Endothelial cell of umbilical vein (primary cell): ENCODE results near the gene ZNF808. TPM values are rescaled to one million over a fixed set of nuclear protein-coding genes. Genes with fewer than 3 reads are reported as not detected.
"Not testable (repeated sequence)": the region's sequence is repeated elsewhere in the genome, so short reads cannot be mapped to it uniquely, and the experiment has no call there.

Source experiments
- BruUV-seq: library from RNA; stranded (reverse); fragments of 400-500 nt; replicated peaks from 2 replicates; lab custom pipeline; 2021; lab: Mats Ljungman, UMichigan
- CTCF ChIA-PET: fragments of 300-600, 350-600 bp; sonication (Branson Sonifier 250); formaldehyde crosslinking; loops from one replicate; lab custom pipeline; 2021; ENCODE audit warnings: antibody characterized with exemption, inconsistent platforms; lab: Charles Lee
- POLR2A ChIA-PET: fragments of 300-600, 350-600 bp; sonication (Branson Sonifier 250); formaldehyde crosslinking; loops from one replicate; lab custom pipeline; 2021; ENCODE audit warnings: antibody characterized with exemption, inconsistent platforms; lab: Charles Lee
- DNase-seq: peaks from one replicate; pipeline ENCODE4 v3.0.0-alpha.2; 2011; ENCODE audit warnings: low read depth, low spot score
- FAIRE-seq: peaks from 2 replicates; lab custom pipeline; 2011; peaks lifted over from hg19 to GRCh38; lab: Jason Lieb, UNC
- H2AFZ ChIP-seq: 2 replicates; pipeline ENCODE4 v1.6.0; 2012; ENCODE audit warnings: low read depth, low read length, control low read depth, inconsistent platforms
- H3K27ac ChIP-seq: 2 replicates; pipeline ENCODE4 v1.5.1; 2011; ENCODE audit warnings: low read depth, mild to moderate bottlenecking, control low read depth, low read length, moderate library complexity; ENCODE audit not compliant: insufficient read depth
- H3K27me3 ChIP-seq, 2 experiments: 2 replicates each; pipeline versions ENCODE4 v1.6.0 to v1.6.1; 2011; ENCODE audit warnings: low read length in 2 of 2, mixed read lengths in 1 of 2; ENCODE audit not compliant: control insufficient read depth in 2 of 2, insufficient read depth in 2 of 2
- H3K36me3 ChIP-seq, 2 experiments: 2 replicates in 1 of 2; 3 replicates in 1 of 2; pipeline ENCODE4 v1.5.1; 2011; ENCODE audit warnings: low read length in 2 of 2, mild to moderate bottlenecking in 1 of 2, moderate library complexity in 1 of 2; ENCODE audit not compliant: control insufficient read depth in 2 of 2, insufficient read depth in 2 of 2; ENCODE audit errors: extremely low read depth in 1 of 2
- H3K4me1 ChIP-seq: 3 replicates; pipeline ENCODE4 v1.5.1; 2011; ENCODE audit warnings: mild to moderate bottlenecking, low read length; ENCODE audit not compliant: control insufficient read depth, insufficient read depth; ENCODE audit errors: extremely low read depth
- H3K4me2 ChIP-seq: 2 replicates; pipeline ENCODE4 v1.6.1; 2011; ENCODE audit warnings: low read length, control low read depth, mixed read lengths; ENCODE audit not compliant: insufficient read depth
- H3K4me3 ChIP-seq, 3 experiments: fragments of 200-600 bp in 1 of 3; sonication (generic), shearing (Covaris generic) in 1 of 3; replicated peaks in 1 of 3; 2 replicates each; pipeline ENCODE4 v1.5.1; 2011 to 2016; ENCODE audit warnings: control low read depth in 3 of 3, low read length in 3 of 3, mild to moderate bottlenecking in 2 of 3, inconsistent platforms in 1 of 3, low read depth in 1 of 3, moderate library complexity in 1 of 3; ENCODE audit not compliant: insufficient read depth in 1 of 3
- H3K79me2 ChIP-seq: 2 replicates; pipeline ENCODE4 v1.6.0; 2012; ENCODE audit warnings: low read length, inconsistent platforms; ENCODE audit not compliant: control insufficient read depth, insufficient read depth
- H3K9ac ChIP-seq: replicated peaks from 2 replicates; pipeline ENCODE3; 2011; ENCODE audit warnings: low read length, control low read depth; ENCODE audit not compliant: insufficient read depth; ENCODE audit errors: extremely low read depth
- H3K9me1 ChIP-seq: replicated peaks from 3 replicates; pipeline ENCODE4 v1.6.0; 2011; ENCODE audit warnings: mild to moderate bottlenecking, low read length; ENCODE audit not compliant: control insufficient read depth, insufficient read depth; ENCODE audit errors: extremely low read depth
- H3K9me3 ChIP-seq: replicated peaks from 2 replicates; pipeline ENCODE4 v1.5.1; 2012; ENCODE audit warnings: low read length, inconsistent platforms; ENCODE audit not compliant: control insufficient read depth, insufficient read depth
- H4K20me1 ChIP-seq: replicated peaks from 2 replicates; pipeline ENCODE3; 2011; ENCODE audit warnings: mild to moderate bottlenecking, low read length; ENCODE audit not compliant: control insufficient read depth, insufficient read depth; ENCODE audit errors: extremely low read depth
- JUN ChIP-seq: IDR thresholded peaks from 2 replicates; pipeline ENCODE4 v1.6.1; 2011; ENCODE audit warnings: borderline replicate concordance, low read depth; ENCODE audit not compliant: insufficient read length, insufficient read depth
- POLR2A ChIP-seq: IDR thresholded peaks from 2 replicates; pipeline ENCODE4 v1.6.1; 2012; ENCODE audit warnings: low read depth, mild to moderate bottlenecking, control low read depth, low read length
- POLR2AphosphoS5 ChIP-seq: IDR thresholded peaks from 2 replicates; pipeline ENCODE4 v1.6.1; 2012; ENCODE audit warnings: low read depth, mild to moderate bottlenecking, control low read depth, low read length, moderate library complexity; ENCODE audit not compliant: insufficient read depth
- dilution Hi-C: fragments of 300-500 bp; cut with MboI; formaldehyde crosslinking; loops from one replicate; pipeline ENCODE4 v1.15.0; 2019; ENCODE audit warnings: low sequenced_read_pairs; ENCODE audit not compliant: extremely low pct_ligation_motif_present
- intact Hi-C: fragments of 100-400 bp; cut with micrococcal nuclease; formaldehyde crosslinking; loops from one replicate; pipeline ENCODE4 v1.10.0; 2022
- polyA plus RNA-seq, 4 experiments: library from polyadenylated mRNA; depleted of rRNA in 3 of 4; stranded (reverse) in 3 of 4; unstranded in 1 of 4; fragments of >200 nt; gene quantifications; 2 replicates each; pipeline versions ENCODE4 v1.2.1 to v1.2.3, GENCODE V29; 2011 to 2012; ENCODE audit warnings: missing spikeins in 1 of 4
- total RNA-seq: library from RNA; stranded (reverse); gene quantifications from 2 replicates; pipeline ENCODE4 v1.2.3, GENCODE V29; 2021
- TF ChIP-seq, protein P1 (sequence below), 2 donors: IDR thresholded peaks; 1 replicate in 1 of 2; 2 replicates in 1 of 2; pipeline ENCODE4 v1.5.1; 2011; ENCODE audit warnings: low read length in 2 of 2, mild to moderate bottlenecking in 2 of 2, moderate library complexity in 2 of 2, control low read depth in 1 of 2, inconsistent platforms in 1 of 2, low read depth in 1 of 2; ENCODE audit not compliant: insufficient read depth in 1 of 2; ENCODE audit errors: extremely low read depth in 1 of 2

ZNF808 gene
- total and polyA plus RNA-seq, 2 donors (not counting 3 experiments of a cell fraction or from before 2014, with no cell fraction given) = 1.9 to 15.2 TPM

DNA sequence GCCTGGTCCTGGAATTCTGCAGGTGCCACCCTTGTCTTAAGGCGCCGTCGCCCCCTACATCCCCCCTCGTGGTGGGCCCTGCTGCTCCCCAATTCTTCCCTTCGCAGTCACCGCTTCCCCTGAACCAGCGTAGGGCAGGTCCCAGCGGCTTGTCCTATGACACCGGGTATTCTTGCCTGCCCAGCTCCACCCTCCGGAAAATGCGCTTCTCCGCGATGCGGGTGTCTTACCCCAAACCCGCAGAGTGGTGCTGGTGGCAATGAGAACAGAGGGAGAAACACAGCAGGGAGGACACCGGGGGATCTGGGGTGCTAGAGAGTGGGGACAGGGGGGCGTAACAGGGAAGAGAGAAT is 9.0 kb downstream of the ZNF808 start:
- H3K4me3 ChIP-seq = peak overlapping the region in 2 of 3 experiments; percentile 62 to 77
- no peaks in the 10 kb centered on the region for H3K27me3 ChIP-seq
- peak overlapping the region; percentile 88 for H2AFZ ChIP-seq
- DNase-seq (no peak), FAIRE-seq (no peak)
- H3K36me3 ChIP-seq = no peaks in the 10 kb centered on the region
- H3K9ac ChIP-seq = no peak overlapping the region
- H3K9me3 ChIP-seq = no peaks in the 10 kb centered on the region
- TF ChIP-seq JUN = no peak
- TF ChIP-seq, protein P1, sequence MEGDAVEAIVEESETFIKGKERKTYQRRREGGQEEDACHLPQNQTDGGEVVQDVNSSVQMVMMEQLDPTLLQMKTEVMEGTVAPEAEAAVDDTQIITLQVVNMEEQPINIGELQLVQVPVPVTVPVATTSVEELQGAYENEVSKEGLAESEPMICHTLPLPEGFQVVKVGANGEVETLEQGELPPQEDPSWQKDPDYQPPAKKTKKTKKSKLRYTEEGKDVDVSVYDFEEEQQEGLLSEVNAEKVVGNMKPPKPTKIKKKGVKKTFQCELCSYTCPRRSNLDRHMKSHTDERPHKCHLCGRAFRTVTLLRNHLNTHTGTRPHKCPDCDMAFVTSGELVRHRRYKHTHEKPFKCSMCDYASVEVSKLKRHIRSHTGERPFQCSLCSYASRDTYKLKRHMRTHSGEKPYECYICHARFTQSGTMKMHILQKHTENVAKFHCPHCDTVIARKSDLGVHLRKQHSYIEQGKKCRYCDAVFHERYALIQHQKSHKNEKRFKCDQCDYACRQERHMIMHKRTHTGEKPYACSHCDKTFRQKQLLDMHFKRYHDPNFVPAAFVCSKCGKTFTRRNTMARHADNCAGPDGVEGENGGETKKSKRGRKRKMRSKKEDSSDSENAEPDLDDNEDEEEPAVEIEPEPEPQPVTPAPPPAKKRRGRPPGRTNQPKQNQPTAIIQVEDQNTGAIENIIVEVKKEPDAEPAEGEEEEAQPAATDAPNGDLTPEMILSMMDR (IDR thresholded peaks at IDR 0.05; ENCODE audit: extremely low read depth in 1 of 2, insufficient read depth in 1 of 2, low read depth in 1 of 2, low read length in 2 of 2) = no peak
- TF ChIP-seq POLR2AphosphoS5 = no peak
- no peak for TF ChIP-seq POLR2A
- H3K4me2 ChIP-seq = peak overlapping the region; percentile 82
- peaks cover 3% of the 10 kb centered on the region for H3K4me1 ChIP-seq
- intact Hi-C loops (no loop called here), dilution Hi-C loops (no loop called here)
- H4K20me1 ChIP-seq = no peaks in the 10 kb centered on the region
- ChIA-PET CTCF (no interaction called here), POLR2A (no interaction called here)
- H3K9me1 ChIP-seq = no peaks in the 10 kb centered on the region
- no TSS peak for BruUV-seq
- H3K79me2 ChIP-seq = peaks cover 3% of the 10 kb centered on the region
- H3K27ac ChIP-seq = no peak overlapping the region

DNA sequence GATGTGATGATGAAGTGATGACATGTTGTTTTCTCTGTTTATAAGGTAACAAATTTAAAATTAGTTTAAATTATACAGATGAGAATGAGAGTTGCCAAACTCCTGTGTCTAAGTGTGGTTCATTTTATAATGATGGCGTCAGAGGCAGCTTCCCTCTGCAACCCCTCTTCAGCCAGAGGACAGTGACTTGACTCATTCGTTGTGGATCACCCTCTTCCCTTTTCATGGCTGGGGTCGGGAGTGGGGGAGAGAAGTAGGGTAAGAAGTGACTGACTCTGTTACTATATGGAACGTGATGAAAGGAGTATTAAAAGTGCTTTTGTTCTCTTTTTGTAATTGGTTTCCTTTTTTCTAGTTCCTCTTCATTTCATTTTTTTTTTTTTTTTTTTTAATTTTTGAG is 11.3 kb downstream of the ZNF808 start:
- H3K9me3 ChIP-seq, H3K36me3 ChIP-seq, H3K4me2 ChIP-seq, H3K4me1 ChIP-seq, H3K9me1 ChIP-seq, H3K27me3 ChIP-seq, H3K9ac ChIP-seq, H2AFZ ChIP-seq, intact Hi-C loops, H4K20me1 ChIP-seq, H3K4me3 ChIP-seq, dilution Hi-C loops, H3K79me2 ChIP-seq, POLR2A ChIA-PET, H3K27ac ChIP-seq, BruUV-seq, DNase-seq, FAIRE-seq, CTCF ChIA-PET: not testable (repeated sequence)

DNA sequence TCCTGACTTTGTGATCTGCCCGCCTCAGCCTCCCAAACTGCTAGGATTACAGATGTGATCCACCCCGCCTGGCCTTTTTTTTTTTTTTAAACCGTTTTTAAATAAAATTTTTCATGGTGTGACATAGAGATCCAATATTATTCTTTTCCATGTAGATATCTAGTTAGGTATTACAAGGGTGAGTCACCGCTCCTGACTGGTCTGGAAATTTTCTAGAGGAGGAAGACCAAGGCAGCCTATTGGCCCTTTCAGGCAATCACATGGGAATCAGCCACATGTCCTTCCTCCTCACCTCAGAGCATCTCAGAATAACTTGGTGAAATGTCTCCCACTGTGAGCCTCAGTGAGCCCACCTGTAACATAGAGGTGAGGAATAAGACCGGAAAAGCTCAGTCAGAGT is 13.7 kb downstream of the ZNF808 start:
- FAIRE-seq, dilution Hi-C loops, H3K4me1 ChIP-seq, CTCF ChIA-PET, H3K27me3 ChIP-seq, H3K9me3 ChIP-seq, H3K9ac ChIP-seq, H3K79me2 ChIP-seq, intact Hi-C loops, BruUV-seq, H3K27ac ChIP-seq, H4K20me1 ChIP-seq, H3K4me3 ChIP-seq, DNase-seq, H3K36me3 ChIP-seq, H2AFZ ChIP-seq, H3K9me1 ChIP-seq, POLR2A ChIA-PET, H3K4me2 ChIP-seq: not testable (repeated sequence)
